Activated CD4-positive, CD25-positive, alpha-beta regulatory T cell treated with anti-CD3 and anti-CD28 coated beads, Interleukin-2, amount 50 U/mL, for 24 hours (primary cell): ENCODE results near the gene HMGB1.
A peak's percentile ranks its signal among the peaks of the same experiment; 100 is the strongest.

Experiments used
- ATAC-seq, 2 donors: fragments of 150-1000 bp; cut with Tn5 transposase; one replicate each; pipeline ENCODE4 v1.10.0; 2021; ENCODE audit warnings: mild to moderate bottlenecking in 1 of 2, moderate library complexity in 1 of 2

HMGB1 gene

DNA sequence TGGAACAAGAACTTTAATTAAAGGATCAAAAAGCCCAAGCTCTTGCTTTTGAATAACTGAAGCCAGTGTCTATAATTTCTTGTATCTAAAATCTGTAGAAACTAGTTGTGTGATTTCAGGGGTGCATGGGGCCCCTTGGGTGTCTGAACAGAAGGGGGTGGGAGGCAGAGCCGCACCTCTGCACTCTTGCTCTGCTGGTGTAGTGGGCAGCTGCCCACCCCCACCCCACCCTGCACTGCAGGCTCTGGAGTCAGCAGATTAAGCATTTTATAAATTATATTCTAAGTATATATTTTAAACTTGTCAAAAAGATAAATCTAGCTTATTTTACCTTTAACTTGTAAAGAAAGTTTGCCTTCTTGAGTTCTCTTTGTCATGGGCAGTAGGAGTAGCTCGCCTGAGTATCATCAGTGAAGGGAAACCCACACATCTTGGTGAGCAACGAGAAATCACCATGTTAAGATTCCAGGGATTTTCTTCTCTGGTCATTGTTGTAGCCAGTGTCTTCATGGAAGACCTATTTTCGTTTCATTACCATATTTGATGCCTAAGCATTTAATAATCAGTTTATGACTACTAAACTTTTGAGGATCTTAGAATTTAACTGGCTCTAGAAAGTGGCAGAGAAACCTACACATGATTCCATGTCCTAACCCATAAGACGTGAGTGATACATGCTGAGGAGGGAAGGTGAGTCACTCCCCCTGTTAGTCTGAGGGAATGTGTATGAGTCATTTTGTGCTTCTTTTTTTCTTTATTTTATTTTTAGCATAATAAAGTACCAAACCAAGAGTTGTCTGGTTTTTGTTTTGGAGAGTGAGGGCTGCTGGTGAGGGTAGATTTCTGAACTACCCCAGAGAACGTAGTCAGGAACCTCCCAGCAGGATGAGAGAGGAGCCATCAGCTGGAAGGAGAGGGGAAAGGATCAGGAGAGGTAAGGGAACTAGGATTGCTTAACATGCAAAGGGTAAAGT lies 35.7 kb downstream of the HMGB1 start:
- ATAC-seq = peak; percentile 96 to 98

DNA sequence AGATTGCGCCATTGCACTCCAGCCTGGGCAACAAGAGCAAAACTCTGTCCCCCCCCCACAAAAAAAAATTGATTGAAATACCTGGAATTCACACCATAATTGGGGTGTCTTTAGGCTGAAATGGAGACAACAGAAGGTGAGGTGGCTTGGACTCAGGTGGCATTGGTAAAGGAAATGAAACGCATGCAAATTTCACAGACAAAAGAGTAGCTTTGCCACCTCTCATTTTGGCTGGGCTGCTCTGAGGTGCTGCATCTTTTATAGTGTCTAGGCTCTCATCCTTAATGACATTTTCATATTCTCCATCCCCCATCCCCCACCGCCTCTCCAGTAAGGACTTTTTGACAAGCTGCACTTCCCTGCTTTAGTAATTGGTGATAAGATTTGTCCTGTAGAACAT lies 36.5 kb downstream of the HMGB1 start:
- ATAC-seq = no peak

- ATAC-seq = no peak
Observed at GRCh38 chr13:30423891-30424290, 41.8 kb downstream of the HMGB1 start.

DNA sequence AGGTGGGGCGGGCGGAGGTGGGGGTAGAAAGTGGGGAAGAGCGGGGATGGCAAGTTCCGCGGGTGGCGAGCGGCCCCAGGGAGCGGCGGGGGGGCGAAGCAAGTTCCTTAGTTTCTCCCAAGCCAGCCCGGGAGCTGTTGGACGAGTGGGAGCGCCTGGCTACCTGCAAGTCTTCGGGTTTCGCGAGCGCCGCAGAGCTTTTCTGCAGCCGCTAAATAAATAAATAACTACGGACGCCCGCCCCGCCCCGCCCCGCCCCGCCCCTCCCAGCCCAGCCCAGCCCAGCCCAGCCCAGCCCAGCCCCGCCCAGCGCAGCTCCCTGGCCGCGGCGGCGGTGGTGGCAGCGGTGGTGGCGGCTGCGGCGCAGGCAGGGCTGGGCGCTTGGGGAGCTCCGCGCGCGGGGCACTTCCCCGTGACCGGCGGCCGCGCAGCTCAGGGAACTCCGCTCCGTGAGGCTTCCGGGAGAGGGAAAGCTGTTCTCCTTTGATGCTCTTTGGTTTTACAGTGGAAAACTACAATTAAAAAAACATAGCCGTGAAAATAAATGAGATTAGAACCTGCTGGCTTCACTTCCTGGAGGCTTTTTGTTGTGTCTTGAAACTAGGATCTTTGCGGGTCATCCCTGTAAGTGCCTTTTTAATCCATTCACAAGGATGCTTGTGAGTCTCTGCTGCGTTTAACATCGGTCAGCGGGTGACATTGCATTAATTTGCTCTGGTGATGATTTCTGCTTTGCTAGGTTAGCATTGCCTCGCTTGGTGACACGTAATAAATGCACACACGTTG lies 43.5 kb downstream of the HMGB1 start, which contains the start of gene UBE2L5:
TSS of gene UBE2L5 (plus strand) at position 440 of the 786 bp plus-strand sequence. CDS start 5,498 bp downstream, outside the sequence.
- ATAC-seq = peak; percentile 90 to 93

- ATAC-seq = peak; percentile 8 to 16
Observed at GRCh38 chr13:30421093-30422053, 44.4 kb downstream of the HMGB1 start.

DNA sequence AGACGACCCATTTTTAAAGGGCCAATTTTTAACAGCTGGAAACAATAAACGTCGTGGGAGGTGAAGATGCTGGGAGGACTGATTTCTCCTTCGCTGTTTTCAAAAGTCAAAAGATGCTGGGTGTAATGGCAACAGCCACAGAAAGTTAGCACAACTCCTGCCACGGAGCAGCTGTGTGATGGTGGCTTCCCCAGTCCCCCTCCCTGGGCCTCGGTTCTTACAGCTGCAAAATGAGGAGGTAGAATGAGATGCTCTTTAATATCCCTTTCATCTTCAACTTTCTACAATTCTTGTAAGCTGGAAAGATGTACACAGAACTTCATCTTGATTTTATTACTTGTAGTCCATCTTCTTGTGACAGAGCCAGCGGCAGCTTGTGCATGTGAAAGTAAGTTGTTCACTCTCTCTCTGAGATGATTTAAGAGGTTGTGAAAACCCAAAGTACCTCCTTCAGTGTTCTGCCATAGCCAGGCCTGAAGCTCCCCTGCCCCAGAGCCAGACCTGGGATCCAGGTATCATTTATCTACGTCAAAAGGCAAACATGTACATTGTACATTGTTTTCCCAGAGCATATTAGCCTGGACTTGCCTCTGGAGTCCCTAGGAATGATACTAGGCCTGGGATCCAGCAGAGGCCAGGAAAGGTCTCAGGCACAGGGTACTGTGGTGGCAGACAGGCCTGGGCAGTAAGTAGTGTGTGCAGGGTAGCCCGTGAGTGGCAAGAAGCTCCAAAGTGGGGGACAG lies 46.8 kb downstream of the HMGB1 start:
- no peak for ATAC-seq

GRCh38 chr13:30418075-30418716 lies 47.5 kb downstream of the HMGB1 start:
- no peak for ATAC-seq

- ATAC-seq = no peak
Observed at GRCh38 chr13:30416471-30416870, 49.3 kb downstream of the HMGB1 start.

DNA sequence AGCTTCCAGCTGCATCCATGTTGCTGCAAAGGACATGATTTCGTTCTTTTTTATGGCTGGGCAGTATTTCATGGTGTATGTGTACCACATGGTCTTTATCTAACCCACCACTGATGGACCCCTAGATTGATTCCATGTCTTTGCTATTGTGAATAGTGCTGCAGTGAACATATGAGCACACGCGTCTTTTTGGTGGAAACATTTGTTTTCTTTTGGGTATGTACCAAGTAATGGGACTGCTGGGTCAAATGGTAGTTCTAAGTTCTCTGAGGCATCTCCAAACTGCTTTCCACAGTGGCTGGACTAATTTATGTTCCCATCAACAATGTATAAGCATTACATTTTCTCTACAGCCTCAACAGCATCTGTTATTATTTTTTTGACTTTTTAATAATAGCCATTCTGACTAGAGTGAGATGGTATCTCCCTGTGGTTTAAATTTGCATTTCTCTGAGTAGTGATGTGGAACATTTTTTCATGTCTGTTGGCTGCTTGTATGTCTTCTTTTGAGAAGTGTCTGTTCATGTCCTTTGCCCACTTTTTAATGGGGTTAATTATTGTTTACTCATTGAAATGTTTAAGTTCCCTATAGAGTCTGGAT lies 50.2 kb downstream of the HMGB1 start:
- ATAC-seq = peak; percentile 58 to 74

DNA sequence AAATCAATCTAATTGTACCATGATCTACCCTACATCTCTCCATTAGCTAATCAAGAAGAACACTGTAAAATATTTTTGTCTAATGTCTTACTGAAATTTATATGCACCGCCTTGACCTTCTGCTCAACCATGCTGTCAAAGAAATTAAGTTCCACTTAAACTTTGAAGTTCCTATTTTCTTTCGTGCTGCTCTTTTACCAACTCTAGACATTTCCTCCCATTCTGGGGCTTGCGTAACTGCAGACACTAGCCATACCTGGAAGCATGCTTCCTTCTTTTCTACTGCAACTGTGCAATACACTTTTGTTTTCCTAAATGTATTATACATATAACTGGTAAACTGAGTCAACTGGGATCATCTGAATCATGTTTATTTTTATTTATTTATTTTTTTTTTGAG lies 51.9 kb downstream of the HMGB1 start:
- ATAC-seq = no peak

GRCh38 chr13:30412346-30412745 lies 53.4 kb downstream of the HMGB1 start:
- ATAC-seq = no peak

DNA sequence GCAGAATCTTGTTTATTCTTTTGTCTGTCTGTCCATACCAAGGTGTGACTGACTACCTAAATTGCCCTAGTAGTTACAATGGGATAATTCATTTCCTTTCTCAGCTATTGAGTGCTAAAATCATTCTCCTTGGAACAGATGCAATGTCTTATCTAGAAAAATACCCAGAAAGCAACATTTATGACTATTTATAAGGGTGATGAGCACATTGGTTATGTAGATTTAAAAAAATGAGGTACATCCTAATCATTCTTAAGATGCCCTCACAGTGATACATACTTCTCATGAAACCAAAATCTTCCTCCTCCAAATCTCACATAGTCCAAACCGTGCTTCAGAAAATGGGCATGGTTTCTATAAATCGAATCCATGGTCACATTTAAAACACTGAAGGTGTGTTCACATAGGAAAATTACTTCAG lies 55.0 kb downstream of the HMGB1 start:
- no peak for ATAC-seq

DNA sequence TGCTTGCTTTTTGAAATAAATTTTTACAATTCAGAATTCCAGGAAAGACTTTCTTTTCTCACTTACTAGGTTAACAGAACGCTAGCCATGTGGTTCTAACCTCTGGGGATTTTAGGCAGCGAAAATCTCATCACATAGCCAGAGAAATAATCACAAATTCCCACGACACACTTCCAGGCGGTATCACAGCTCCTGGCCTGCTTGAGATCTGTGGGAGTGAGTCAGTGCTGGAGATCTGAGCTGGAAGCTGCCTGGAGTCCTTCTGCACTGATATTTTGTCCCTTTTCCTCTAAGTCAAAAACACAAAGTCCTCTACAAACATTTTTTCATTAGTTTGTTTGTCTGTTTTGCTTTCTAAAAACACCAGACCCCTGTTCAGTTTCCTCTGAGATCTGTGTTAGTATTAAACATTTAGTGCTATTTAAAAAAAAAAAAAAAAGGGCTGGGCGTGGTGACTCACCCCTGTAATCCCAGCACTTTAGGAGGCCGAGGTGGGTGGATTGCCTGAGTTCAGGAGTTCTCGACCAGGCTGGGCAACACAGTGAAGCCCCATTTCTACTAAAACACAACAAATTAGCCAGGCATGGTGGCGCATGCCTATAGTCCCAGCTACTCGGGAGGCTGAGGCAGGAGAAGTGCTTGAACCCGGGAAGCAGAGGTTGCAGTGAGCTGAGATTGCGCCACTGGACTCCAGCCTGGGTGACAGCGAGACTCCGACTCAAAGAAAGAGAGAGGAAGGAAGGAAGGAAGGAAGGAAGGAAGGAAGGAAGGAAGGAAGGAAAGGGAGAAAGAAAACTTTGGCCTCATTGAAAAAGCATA lies 55.6 kb downstream of the HMGB1 start:
- no peak for ATAC-seq

GRCh38 chr13:30408319-30409101 lies 57.2 kb downstream of the HMGB1 start:
- peak; percentile 88 to 96 for ATAC-seq

DNA sequence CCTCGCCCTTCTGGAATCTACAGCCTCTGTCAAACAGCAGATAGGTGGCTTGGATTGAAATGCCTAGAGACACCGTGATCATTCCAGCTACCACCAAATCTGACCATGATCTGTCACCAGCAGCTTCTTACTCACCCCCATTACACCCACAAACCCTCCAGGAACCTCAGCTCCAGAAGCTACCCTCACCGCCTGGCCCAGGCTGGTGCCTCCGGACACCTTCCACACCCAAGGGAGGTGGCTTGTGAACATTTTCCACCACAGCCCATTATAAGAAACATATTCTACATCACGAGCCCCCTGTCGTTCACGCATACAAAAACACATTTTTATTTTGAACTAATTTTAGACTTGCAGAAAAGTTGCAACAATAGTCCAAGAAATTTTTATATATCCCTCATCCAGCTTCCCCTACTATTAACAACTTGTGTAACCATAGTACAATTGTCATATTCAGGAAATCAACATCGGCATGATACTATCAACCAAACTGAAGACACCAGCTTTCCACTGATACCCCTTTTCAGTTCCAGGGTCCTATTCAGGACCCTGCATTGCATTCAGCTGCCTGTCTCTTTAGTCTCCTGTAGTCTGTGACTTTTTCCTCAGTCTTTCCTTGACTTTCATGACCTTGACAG lies 58.8 kb downstream of the HMGB1 start:
- ATAC-seq = no peak
